HEK293T (cell line): Measurements from ENCODE around the gene XKRX.

Source experiments
- ARNT ChIP-seq: fragments of 450-650 bp; IDR thresholded peaks from 2 replicates; pipeline ENCODE4 v1.6.1; 2017; ENCODE audit warnings: mild to moderate bottlenecking
- CTBP1 ChIP-seq: fragments of 450-650 bp; IDR thresholded peaks from 2 replicates; pipeline ENCODE4 v1.6.1; 2016; ENCODE audit warnings: borderline replicate concordance
- FOXA1 ChIP-seq: fragments of 450-650 bp; IDR thresholded peaks from 2 replicates; pipeline ENCODE4 v1.6.1; 2016; ENCODE audit warnings: mild to moderate bottlenecking
- PKNOX1 ChIP-seq: fragments of 450-650 bp; IDR thresholded peaks from 2 replicates; pipeline ENCODE4 v1.6.1; 2016

- no peak for TF ChIP-seq FOXA1
- TF ChIP-seq PKNOX1: no peak
- TF ChIP-seq ARNT: no peak
- no peak for TF ChIP-seq CTBP1
Observed at GRCh38 chrX:100864657-100865391, 63.9 kb downstream of the XKRX start.
